HepG2 (cell line): ENCODE results near the gene CA10. TPM values are rescaled to one million over a fixed set of nuclear protein-coding genes. Genes with fewer than 3 reads are reported as not detected.

Experiments
- ATAC-seq: fragments of 200-7000 bp; cut with Tn5 transposase; 3 replicates; pipeline ENCODE4 v1.9.1; 2020; ENCODE audit warnings: mild to moderate bottlenecking, moderate library complexity
- BruUV-seq: library from RNA; stranded (reverse); fragments of 400-500 nt; replicated peaks from 2 replicates; lab custom pipeline; 2021; lab: Mats Ljungman, UMichigan
- CTCF ChIA-PET: fragments of 300-600 bp; formaldehyde crosslinking; extraction: SDS; loops from one replicate; lab custom pipeline; 2021; ENCODE audit warnings: low total read pairs, inconsistent platforms, low intra/inter-chr PET ratio; lab: Yijun Ruan, JAX
- POLR2A ChIA-PET: fragments of 350-600 bp; sonication (Branson Sonifier 250); formaldehyde crosslinking; loops from one replicate; lab custom pipeline; 2020; ENCODE audit warnings: antibody characterized with exemption, inconsistent platforms; lab: Yijun Ruan, JAX
- DNase-seq: peaks from one replicate; pipeline ENCODE4 v3.0.0-alpha.2; 2015; ENCODE audit warnings: low spot score
- FAIRE-seq: peaks from 3 replicates; lab custom pipeline; 2011; peaks lifted over from hg19 to GRCh38; lab: Jason Lieb, UNC
- H2AFZ ChIP-seq: one replicate; pipeline ENCODE4 v1.6.1; 2011; ENCODE audit warnings: low read length, inconsistent platforms
- H3K27ac ChIP-seq: fragments of 300-600 bp; 3 replicates; pipeline ENCODE4 v1.8.0; 2011; ENCODE audit warnings: mixed run types, mild to moderate bottlenecking, mixed read lengths, low read length, inconsistent platforms; ENCODE audit not compliant: insufficient read depth; ENCODE audit errors: extremely low read length
- H3K27me3 ChIP-seq, 2 experiments: fragments of 200-600 bp in 1 of 2; 2 replicates in 1 of 2; 3 replicates in 1 of 2; pipeline versions ENCODE4 v1.6.0 to v1.8.0; 2011; ENCODE audit warnings: low read length in 2 of 2, mild to moderate bottlenecking in 2 of 2, moderate library complexity in 2 of 2, inconsistent platforms in 1 of 2; ENCODE audit not compliant: insufficient read depth in 2 of 2, control insufficient read depth in 1 of 2
- H3K36me3 ChIP-seq, 2 experiments: fragments of 200-600 bp in 1 of 2; replicated peaks in 1 of 2; 2 replicates in 1 of 2; 3 replicates in 1 of 2; pipeline versions ENCODE4 v1.5.1 to v1.8.0; 2011; ENCODE audit warnings: low read length in 2 of 2, inconsistent platforms in 1 of 2; ENCODE audit not compliant: insufficient read depth in 2 of 2, control insufficient read depth in 1 of 2
- H3K4me1 ChIP-seq: 2 replicates; pipeline ENCODE4 v1.5.1; 2012; ENCODE audit warnings: low read length, inconsistent platforms; ENCODE audit not compliant: insufficient read depth
- H3K4me2 ChIP-seq: 2 replicates; pipeline ENCODE4 v1.6.0; 2011; ENCODE audit warnings: low read depth, low read length, inconsistent platforms
- H3K4me3 ChIP-seq, 3 experiments: fragments of 200-600 bp in 1 of 3; sonication (generic), shearing (Covaris generic) in 1 of 3; replicated peaks in 1 of 3; 2 replicates each; pipeline ENCODE4 v1.5.1; 2011 to 2016; ENCODE audit warnings: low read length in 3 of 3, inconsistent platforms in 2 of 3, low read depth in 2 of 3, mild to moderate bottlenecking in 2 of 3, control low read depth in 1 of 3, mixed read lengths in 1 of 3; ENCODE audit not compliant: insufficient read depth in 1 of 3
- H3K79me2 ChIP-seq: one replicate; pipeline ENCODE4 v1.6.1; 2011; ENCODE audit warnings: low read length, inconsistent platforms; ENCODE audit not compliant: insufficient read depth
- H3K9ac ChIP-seq: 2 replicates; pipeline ENCODE4 v1.6.0; 2011; ENCODE audit warnings: mild to moderate bottlenecking, low read depth, low read length, inconsistent platforms; ENCODE audit not compliant: insufficient read depth
- H3K9me3 ChIP-seq: 2 replicates; pipeline ENCODE4 v1.5.1; 2012; ENCODE audit warnings: mild to moderate bottlenecking, low read length
- H4K20me1 ChIP-seq: 2 replicates; pipeline ENCODE4 v1.6.0; 2011; ENCODE audit warnings: inconsistent platforms, mild to moderate bottlenecking, low read length, moderate library complexity; ENCODE audit not compliant: insufficient read depth
- ERF ChIP-seq: IDR thresholded peaks from 2 replicates; pipeline ENCODE4 v1.6.1; 2018; ENCODE audit warnings: missing biosample characterization, missing genetic modification reagents
- MAFG ChIP-seq: sonication (generic); formaldehyde crosslinking; IDR thresholded peaks from 2 replicates; pipeline ENCODE4 v1.5.1; 2020; ENCODE audit warnings: mild to moderate bottlenecking, missing genetic modification reagents
- MLLT10 ChIP-seq: sonication (generic); formaldehyde crosslinking; IDR thresholded peaks from 2 replicates; pipeline ENCODE4 v1.4.0; 2020; ENCODE audit warnings: missing genetic modification reagents
- NCOA5 ChIP-seq: sonication (generic); formaldehyde crosslinking; IDR thresholded peaks from 2 replicates; pipeline ENCODE4 v1.4.0; 2020; ENCODE audit warnings: missing genetic modification reagents
- THYN1 ChIP-seq: sonication (generic); formaldehyde crosslinking; IDR thresholded peaks from 2 replicates; pipeline ENCODE4 v1.8.1; 2023; ENCODE audit warnings: low read depth, mild to moderate bottlenecking, moderate library complexity, missing genetic modification reagents, borderline replicate concordance
- ZSCAN30 ChIP-seq: sonication (generic); formaldehyde crosslinking; IDR thresholded peaks from 2 replicates; pipeline ENCODE4 v1.5.0; 2020; ENCODE audit warnings: mild to moderate bottlenecking, missing genetic modification reagents
- WGBS: methylation state at CpG from one replicate; pipeline ENCODE4 v1.1.6; 2017; ENCODE audit warnings: low lambda C conversion rate; 5-methylcytosine and 5-hydroxymethylcytosine counted together
- in situ Hi-C: cut with HindIII; loops from 2 replicates; pipeline ENCODE4 v1.10.0; 2017; ENCODE audit warnings: low pct_unique_long_range_greater_than_20kb; ENCODE audit not compliant: extremely low pct_ligation_motif_present
- intact Hi-C: fragments of 100-400 bp; cut with micrococcal nuclease; formaldehyde crosslinking; loops from one replicate; pipeline ENCODE4 v1.10.0; 2022; ENCODE audit not compliant: unreplicated experiment
- polyA plus RNA-seq, 8 experiments: library from polyadenylated mRNA; depleted of rRNA in 3 of 8; stranded (reverse) in 7 of 8; unstranded in 1 of 8; fragments of >200 nt; fragmentation: Illumina TruSeq in 4 of 8; extraction: Trizol in 4 of 8; gene quantifications; 2 replicates each; pipeline versions ENCODE4 v1.2.1 to v1.2.3, GENCODE V29; 2011 to 2016; ENCODE audit warnings: low read depth in 4 of 8, missing spikeins in 1 of 8, mixed read lengths in 1 of 8; ENCODE audit not compliant: insufficient read depth in 1 of 8
- total RNA-seq, 5 experiments: library from RNA; depleted of rRNA; stranded (reverse); fragments of >200 nt; fragmentation: Illumina TruSeq; extraction: Trizol; gene quantifications; 2 replicates each; pipeline ENCODE4 v1.2.3, GENCODE V29; 2016; ENCODE audit warnings: low read depth in 1 of 5
- TF ChIP-seq, protein P1 (sequence below), 2 experiments: sonication (generic) in 1 of 2; formaldehyde crosslinking in 1 of 2; IDR thresholded peaks; 2 replicates each; pipeline versions ENCODE4 v1.5.1 to v1.6.1; 2011 to 2020; ENCODE audit warnings: borderline replicate concordance in 1 of 2, low read depth in 1 of 2, low read length in 1 of 2, mild to moderate bottlenecking in 1 of 2, missing genetic modification reagents in 1 of 2, moderate library complexity in 1 of 2
- TF ChIP-seq, protein P2 (sequence below): sonication (generic); formaldehyde crosslinking; IDR thresholded peaks from 2 replicates; pipeline ENCODE4 v1.4.0; 2020; ENCODE audit warnings: missing genetic modification reagents
- TF ChIP-seq, protein P3 (sequence below): sonication (generic); formaldehyde crosslinking; IDR thresholded peaks from 2 replicates; pipeline ENCODE4 v1.9.0; 2022; ENCODE audit warnings: missing genetic modification reagents, mild to moderate bottlenecking, borderline replicate concordance

Gene CA10
- total and polyA plus RNA-seq, 2 of the 13 experiments (the other 11 are each of a cell fraction or from before 2014, with no cell fraction given), result not detected

DNA sequence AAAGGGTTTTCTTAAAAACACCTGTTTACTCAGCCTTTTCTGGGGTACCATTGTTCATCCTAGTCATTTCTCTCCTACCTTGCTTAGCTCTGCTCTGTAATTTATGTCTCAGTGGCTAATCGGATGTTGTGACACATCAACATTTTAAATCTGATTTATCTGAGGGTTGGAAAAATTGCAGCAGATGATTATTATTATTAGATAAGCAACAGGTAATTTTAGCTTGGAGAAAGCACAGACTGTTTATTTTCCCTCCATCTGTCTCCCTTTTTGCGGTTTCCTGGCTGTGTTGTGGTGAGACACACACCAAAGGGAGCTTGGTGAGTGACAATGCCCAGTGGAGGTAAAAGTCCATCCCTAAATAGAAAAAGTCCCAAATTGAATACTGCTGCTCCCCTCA, 508.3 kb downstream of the CA10 start:
- Histone ChIP-seq H3K27ac (no peak overlapping the region), H2AFZ (no peak overlapping the region), H3K9me3 (no peaks in the 10 kb centered on the region), H3K4me2 (no peak overlapping the region), H3K79me2 (no peaks in the 10 kb centered on the region), H4K20me1 (no peaks in the 10 kb centered on the region), H3K27me3 (no peaks in the 10 kb centered on the region; a peak in 1 of 5 replicates), H3K9ac (no peak overlapping the region), H3K4me1 (no peaks in the 10 kb centered on the region), H3K4me3 (no peak overlapping the region), H3K36me3 (no peaks in the 10 kb centered on the region)
- WGBS, result 15% methylated on average over 2 of the region's 2 CpGs
- no peak for ATAC-seq
- ChIA-PET CTCF (interaction anchor here (0.6 kb wide), 1 partner anchor 41 kb away, joined by 3 read pairs; no protein-coding TSS in a partner anchor), POLR2A (no interaction called here)
- BruUV-seq, result no TSS peak
- intact Hi-C loops, result no loop called here
- no peak for DNase-seq
- in situ Hi-C loops, result no loop called here
- TF ChIP-seq, protein P1, sequence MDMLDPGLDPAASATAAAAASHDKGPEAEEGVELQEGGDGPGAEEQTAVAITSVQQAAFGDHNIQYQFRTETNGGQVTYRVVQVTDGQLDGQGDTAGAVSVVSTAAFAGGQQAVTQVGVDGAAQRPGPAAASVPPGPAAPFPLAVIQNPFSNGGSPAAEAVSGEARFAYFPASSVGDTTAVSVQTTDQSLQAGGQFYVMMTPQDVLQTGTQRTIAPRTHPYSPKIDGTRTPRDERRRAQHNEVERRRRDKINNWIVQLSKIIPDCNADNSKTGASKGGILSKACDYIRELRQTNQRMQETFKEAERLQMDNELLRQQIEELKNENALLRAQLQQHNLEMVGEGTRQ (IDR thresholded peaks at IDR 0.05; ENCODE audit: low read depth, low read length), result no peak
- TF ChIP-seq, protein P1 (CRISPR knock-in tag; IDR thresholded peaks at IDR 0.05; ENCODE audit: borderline replicate concordance), result no peak
- TF ChIP-seq, protein P2, sequence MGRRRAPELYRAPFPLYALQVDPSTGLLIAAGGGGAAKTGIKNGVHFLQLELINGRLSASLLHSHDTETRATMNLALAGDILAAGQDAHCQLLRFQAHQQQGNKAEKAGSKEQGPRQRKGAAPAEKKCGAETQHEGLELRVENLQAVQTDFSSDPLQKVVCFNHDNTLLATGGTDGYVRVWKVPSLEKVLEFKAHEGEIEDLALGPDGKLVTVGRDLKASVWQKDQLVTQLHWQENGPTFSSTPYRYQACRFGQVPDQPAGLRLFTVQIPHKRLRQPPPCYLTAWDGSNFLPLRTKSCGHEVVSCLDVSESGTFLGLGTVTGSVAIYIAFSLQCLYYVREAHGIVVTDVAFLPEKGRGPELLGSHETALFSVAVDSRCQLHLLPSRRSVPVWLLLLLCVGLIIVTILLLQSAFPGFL (CRISPR knock-in tag), result no peak
- FAIRE-seq, result no peak

DNA sequence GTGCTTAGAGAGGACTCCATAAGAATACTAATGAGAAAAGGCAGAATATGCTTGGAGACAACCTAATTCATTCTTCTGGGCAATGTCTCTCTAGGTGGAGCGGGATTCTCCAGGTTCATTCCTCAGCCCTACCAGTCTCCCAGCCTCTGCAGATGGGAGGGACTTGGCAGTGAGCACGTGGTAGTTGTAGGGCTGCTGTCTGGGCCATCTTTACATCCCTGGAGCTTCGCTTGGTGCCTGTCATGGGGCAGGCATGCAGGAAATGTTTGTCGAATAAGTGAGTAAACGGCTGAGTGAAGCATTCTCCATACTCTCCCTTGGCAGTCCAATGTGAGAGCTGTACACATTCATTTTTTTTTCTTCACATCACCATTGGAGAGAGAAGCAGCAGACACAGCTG, 510.7 kb downstream of the CA10 start:
- ATAC-seq, result no peak; the same call in 2 of the 3 replicates
- in situ Hi-C loops (no loop called here), intact Hi-C loops (no loop called here)
- H3K9ac ChIP-seq, result no peak overlapping the region
- BruUV-seq, result no TSS peak
- H3K4me2 ChIP-seq, result no peak overlapping the region
- H3K27me3 ChIP-seq, result peaks cover 0 to 3% of the 10 kb centered on the region in 2 experiments; a peak in 1 of 5 replicates
- no peak overlapping the region for H3K4me3 ChIP-seq
- H3K4me1 ChIP-seq, result no peaks in the 10 kb centered on the region
- H3K27ac ChIP-seq, result no peak overlapping the region
- H2AFZ ChIP-seq, result no peak overlapping the region
- H3K79me2 ChIP-seq, result no peaks in the 10 kb centered on the region
- FAIRE-seq, result no peak
- no peaks in the 10 kb centered on the region for H3K9me3 ChIP-seq
- 0% methylated on average over 5 of the region's 5 CpGs for WGBS
- ChIA-PET CTCF (no interaction called here), POLR2A (no interaction called here)
- no peaks in the 10 kb centered on the region for H3K36me3 ChIP-seq
- no peaks in the 10 kb centered on the region for H4K20me1 ChIP-seq
- no peak for DNase-seq
- TF ChIP-seq NCOA5 (CRISPR knock-in tag) (no peak), ZSCAN30 (no peak), ERF (no peak), MLLT10 (CRISPR knock-in tag) (no peak), THYN1 (CRISPR knock-in tag) (no peak), MAFG (no peak)
- TF ChIP-seq, protein P3, sequence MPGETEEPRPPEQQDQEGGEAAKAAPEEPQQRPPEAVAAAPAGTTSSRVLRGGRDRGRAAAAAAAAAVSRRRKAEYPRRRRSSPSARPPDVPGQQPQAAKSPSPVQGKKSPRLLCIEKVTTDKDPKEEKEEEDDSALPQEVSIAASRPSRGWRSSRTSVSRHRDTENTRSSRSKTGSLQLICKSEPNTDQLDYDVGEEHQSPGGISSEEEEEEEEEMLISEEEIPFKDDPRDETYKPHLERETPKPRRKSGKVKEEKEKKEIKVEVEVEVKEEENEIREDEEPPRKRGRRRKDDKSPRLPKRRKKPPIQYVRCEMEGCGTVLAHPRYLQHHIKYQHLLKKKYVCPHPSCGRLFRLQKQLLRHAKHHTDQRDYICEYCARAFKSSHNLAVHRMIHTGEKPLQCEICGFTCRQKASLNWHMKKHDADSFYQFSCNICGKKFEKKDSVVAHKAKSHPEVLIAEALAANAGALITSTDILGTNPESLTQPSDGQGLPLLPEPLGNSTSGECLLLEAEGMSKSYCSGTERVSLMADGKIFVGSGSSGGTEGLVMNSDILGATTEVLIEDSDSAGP, result no peak
